HG03045 (cell line): Measurements from ENCODE around the gene NTPCR.
A peak's percentile ranks its signal among the peaks of the same experiment; 100 is the strongest.

Source experiments
- ATAC-seq: cut with Tn5 transposase; IDR thresholded peaks from one replicate; pipeline ENCODE4 v1.9.1; 2021; ENCODE audit warnings: mild to moderate bottlenecking, moderate library complexity; ENCODE audit not compliant: unreplicated experiment

Gene NTPCR

GRCh38 chr1:233005156-233005555 lies 54.7 kb downstream of the NTPCR start:
- no peak for ATAC-seq

GRCh38 chr1:233005703-233006102 lies 55.3 kb downstream of the NTPCR start:
- no peak for ATAC-seq

- no peak for ATAC-seq
These were observed 55.7 kb downstream of the NTPCR start for GRCh38 chr1:233006108-233006507.

GRCh38 chr1:233006541-233006973 lies 56.1 kb downstream of the NTPCR start:
- ATAC-seq, result no peak

- ATAC-seq, result no peak
These were observed 59.7 kb downstream of the NTPCR start for GRCh38 chr1:233010146-233010545.

GRCh38 chr1:233012021-233012420 lies 61.6 kb downstream of the NTPCR start:
- no peak for ATAC-seq

- peak; percentile 57 for ATAC-seq
These were observed 65.6 kb downstream of the NTPCR start for GRCh38 chr1:233015965-233016364.

GRCh38 chr1:233016798-233017197 lies 66.4 kb downstream of the NTPCR start:
- ATAC-seq, result no peak

- no peak for ATAC-seq
These were observed 68.7 kb downstream of the NTPCR start for GRCh38 chr1:233019083-233019482.

GRCh38 chr1:233019778-233020325 lies 69.4 kb downstream of the NTPCR start:
- ATAC-seq, result no peak

GRCh38 chr1:233020426-233020825 lies 70.0 kb downstream of the NTPCR start:
- no peak for ATAC-seq

- no peak for ATAC-seq
These were observed 71.8 kb downstream of the NTPCR start for GRCh38 chr1:233022246-233022645.

- ATAC-seq, result no peak
These were observed 73.8 kb downstream of the NTPCR start for GRCh38 chr1:233024199-233024598.

GRCh38 chr1:233025157-233025556 lies 74.7 kb downstream of the NTPCR start:
- ATAC-seq, result no peak

GRCh38 chr1:233025567-233025966 lies 75.2 kb downstream of the NTPCR start:
- no peak for ATAC-seq

- ATAC-seq, result no peak
These were observed 76.6 kb downstream of the NTPCR start for GRCh38 chr1:233027046-233027445.

- no peak for ATAC-seq
These were observed 81.1 kb downstream of the NTPCR start for GRCh38 chr1:233031521-233031920.

GRCh38 chr1:233032916-233033315 lies 82.5 kb downstream of the NTPCR start:
- no peak for ATAC-seq

- ATAC-seq, result no peak
These were observed 83.0 kb downstream of the NTPCR start for GRCh38 chr1:233033361-233033760.
